ENCODE data around the gene LCP2. TPM values are rescaled to one million over a fixed set of nuclear protein-coding genes. Genes with fewer than 3 reads are reported as not detected.

The LCP2 gene
- total RNA-seq, 1 experiment from 2014 or later, result 0.61 TPM

GRCh38 chr5:170343177-170343576 lies 45.6 kb upstream of the LCP2 start:
- no peak overlapping the region for H3K4me2 ChIP-seq (ENCODE audit: low read length)
- H2AFZ ChIP-seq (ENCODE audit: low read depth, low read length, poor library complexity, severe bottlenecking), result no peak overlapping the region
- H3K9me3 ChIP-seq (ENCODE audit: control insufficient read depth in 1 of 2, insufficient read depth in 1 of 2, low read depth in 1 of 2, low read length in 2 of 2), result no peaks in the 10 kb centered on the region
- no peak overlapping the region for H3K9ac ChIP-seq (ENCODE audit: low read length)
- POLR2A ChIA-PET, result no interaction called here
- CTCF ChIA-PET, result no interaction called here
- H4K20me1 ChIP-seq (ENCODE audit: insufficient read depth), result no peaks in the 10 kb centered on the region
- H3K9me2 ChIP-seq (ENCODE audit: insufficient read depth), result no peaks in the 10 kb centered on the region
- intact Hi-C loops (cut with micrococcal nuclease), result no loop called here
- DNase-seq (ENCODE audit: low read depth, low spot score), result no peak
- peaks cover 53% of the 10 kb centered on the region for H3K27me3 ChIP-seq (ENCODE audit: insufficient read depth, low read length)
- H3K4me3 ChIP-seq (replicated peaks in 1 of 2; ENCODE audit: low read depth in 1 of 2, low read length in 2 of 2), result no peak overlapping the region
- H3K27ac ChIP-seq (ENCODE audit: low read depth, low read length), result no peak overlapping the region
- RAD21 ChIA-PET (ENCODE audit: low non-redundant PET in 1 of 2, low total read pairs in 2 of 2, uncharacterized antibody in 2 of 2, unreplicated experiment in 2 of 2), result no interaction called here
- TF ChIP-seq EGR1 (IDR thresholded peaks at IDR 0.05; ENCODE audit: low read depth) (no peak), SIN3A (IDR thresholded peaks at IDR 0.05; ENCODE audit: low read depth) (no peak), EZH2 (IDR thresholded peaks at IDR 0.05) (no peak), JUND (IDR thresholded peaks at IDR 0.05) (no peak), ZNF274 (IDR thresholded peaks at IDR 0.05; ENCODE audit: low read depth, low read length) (no peak), CEBPB (IDR thresholded peaks at IDR 0.05; ENCODE audit: low read depth) (no peak), SRF (IDR thresholded peaks at IDR 0.05; ENCODE audit: low read depth) (no peak), ZFX (IDR thresholded peaks at IDR 0.05) (no peak), POLR2A (IDR thresholded peaks at IDR 0.05; ENCODE audit: borderline replicate concordance, extremely low read depth, insufficient read depth, insufficient read length) (no peak), CBX3 (IDR thresholded peaks at IDR 0.05; ENCODE audit: low read depth) (no peak), SP1 (IDR thresholded peaks at IDR 0.05; ENCODE audit: low read depth) (no peak), CTCF (IDR thresholded peaks at IDR 0.05 in 2 of 3, conservative IDR thresholded peaks at IDR 0.05 in 1 of 3; ENCODE audit: borderline replicate concordance in 1 of 3, insufficient read depth in 1 of 3, low read depth in 2 of 3, low read length in 2 of 3) (no peak), EZH2phosphoT487 (IDR thresholded peaks at IDR 0.05; ENCODE audit: borderline replicate concordance) (no peak)
- TF ChIP-seq, protein P1, sequence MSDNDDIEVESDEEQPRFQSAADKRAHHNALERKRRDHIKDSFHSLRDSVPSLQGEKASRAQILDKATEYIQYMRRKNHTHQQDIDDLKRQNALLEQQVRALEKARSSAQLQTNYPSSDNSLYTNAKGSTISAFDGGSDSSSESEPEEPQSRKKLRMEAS (IDR thresholded peaks at IDR 0.05), result no peak
- TF ChIP-seq, protein P2, sequence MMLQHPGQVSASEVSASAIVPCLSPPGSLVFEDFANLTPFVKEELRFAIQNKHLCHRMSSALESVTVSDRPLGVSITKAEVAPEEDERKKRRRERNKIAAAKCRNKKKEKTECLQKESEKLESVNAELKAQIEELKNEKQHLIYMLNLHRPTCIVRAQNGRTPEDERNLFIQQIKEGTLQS (IDR thresholded peaks at IDR 0.05), result no peak
- no peaks in the 10 kb centered on the region for H3K4me1 ChIP-seq (ENCODE audit: control insufficient read depth in 1 of 2, insufficient read depth in 2 of 2, low read length in 2 of 2)
- no peak for ATAC-seq
- H3K36me3 ChIP-seq (ENCODE audit: control insufficient read depth in 1 of 2, insufficient read depth in 2 of 2, low read length in 2 of 2), result no peaks in the 10 kb centered on the region
- no TSS peak for BruUV-seq (replicated peaks)
- H3K79me2 ChIP-seq (ENCODE audit: insufficient read depth, low read length), result no peaks in the 10 kb centered on the region
